CD4-positive, CD25-positive, alpha-beta regulatory T cell (primary cell): ENCODE data around the gene SNX21. TPM values are rescaled to one million over a fixed set of nuclear protein-coding genes. Genes with fewer than 3 reads are reported as not detected.
"Not testable (repeated sequence)": the region's sequence is repeated elsewhere in the genome, so short reads cannot be mapped to it uniquely, and the experiment has no call there.

Source experiments
- ATAC-seq, 2 donors: fragments of 150-1000 bp; cut with Tn5 transposase; one replicate each; pipeline ENCODE4 v1.10.0; 2021; ENCODE audit warnings: low read depth in 2 of 2, moderate number of reproducible peaks in 2 of 2, moderate library complexity in 1 of 2
- DNase-seq, 3 donors: peaks; one replicate each; pipeline versions ENCODE4 v3.0.0 to v3.0.0-alpha.2; 2012 to 2022; ENCODE audit warnings: mixed read lengths in 1 of 3
- H3K27ac ChIP-seq: one replicate; pipeline ENCODE4 v1.7.0; 2013; ENCODE audit warnings: mild to moderate bottlenecking, low read length; ENCODE audit not compliant: insufficient read depth, poor library complexity, severe bottlenecking
- H3K27me3 ChIP-seq: one replicate; pipeline ENCODE4 v1.7.0; 2013; ENCODE audit warnings: low read length; ENCODE audit not compliant: control insufficient read depth, insufficient read depth
- H3K36me3 ChIP-seq: one replicate; pipeline ENCODE4 v1.7.0; 2013; ENCODE audit warnings: mild to moderate bottlenecking, low read length, moderate library complexity; ENCODE audit not compliant: control insufficient read depth, insufficient read depth
- H3K4me1 ChIP-seq: 2 replicates; pipeline ENCODE4 v1.7.0; 2013; ENCODE audit warnings: mild to moderate bottlenecking, low read length; ENCODE audit not compliant: insufficient read depth, control insufficient read depth, poor library complexity, severe bottlenecking
- H3K4me3 ChIP-seq: one replicate; pipeline ENCODE4 v1.7.0; 2013; ENCODE audit warnings: low read depth, mild to moderate bottlenecking, low read length, moderate library complexity
- H3K9me3 ChIP-seq, 2 experiments: 1 replicate in 1 of 2; 2 replicates in 1 of 2; pipeline ENCODE4 v1.7.0; 2013; ENCODE audit warnings: low read length in 2 of 2, mild to moderate bottlenecking in 1 of 2, moderate library complexity in 1 of 2; ENCODE audit not compliant: control insufficient read depth in 2 of 2
- H3K27ac Mint-ChIP-seq, 3 donors: one replicate each; pipeline ENCODE4 v1.8.0; 2020 to 2022; ENCODE audit warnings: mild to moderate bottlenecking in 3 of 3, mixed read lengths in 3 of 3, moderate library complexity in 2 of 3
- H3K27me3 Mint-ChIP-seq: one replicate; pipeline ENCODE4 v1.8.0; 2022; ENCODE audit warnings: mild to moderate bottlenecking, mixed read lengths
- H3K36me3 Mint-ChIP-seq: one replicate; pipeline ENCODE4 v1.8.0; 2020; ENCODE audit warnings: mixed read lengths
- H3K4me1 Mint-ChIP-seq, 4 donors: one replicate each; pipeline ENCODE4 v1.8.0; 2020 to 2022; ENCODE audit warnings: mixed read lengths in 4 of 4, mild to moderate bottlenecking in 1 of 4
- H3K4me3 Mint-ChIP-seq, 4 donors: one replicate each; pipeline ENCODE4 v1.8.0; 2020 to 2022; ENCODE audit warnings: mild to moderate bottlenecking in 4 of 4, mixed read lengths in 4 of 4, moderate library complexity in 3 of 4
- H3K9me3 Mint-ChIP-seq, 7 donors: one replicate each; pipeline ENCODE4 v1.8.0; 2020 to 2022; ENCODE audit warnings: mixed read lengths in 7 of 7, mild to moderate bottlenecking in 3 of 7, moderate library complexity in 2 of 7
- polyA plus RNA-seq, 4 donors: library from polyadenylated mRNA; unstranded; fragments of 300-500 nt; fragmentation: Illumina TruSeq; gene quantifications; one replicate each; pipeline ENCODE4 v1.2.3, GENCODE V29; 2021
- total RNA-seq: library from RNA; stranded (reverse); gene quantifications from one replicate; pipeline ENCODE4 v1.2.3, GENCODE V29; 2022

SNX21 gene
- total and polyA plus RNA-seq, 5 donors from 2014 or later = 0.94 to 2.5 (median 1.6) TPM

DNA sequence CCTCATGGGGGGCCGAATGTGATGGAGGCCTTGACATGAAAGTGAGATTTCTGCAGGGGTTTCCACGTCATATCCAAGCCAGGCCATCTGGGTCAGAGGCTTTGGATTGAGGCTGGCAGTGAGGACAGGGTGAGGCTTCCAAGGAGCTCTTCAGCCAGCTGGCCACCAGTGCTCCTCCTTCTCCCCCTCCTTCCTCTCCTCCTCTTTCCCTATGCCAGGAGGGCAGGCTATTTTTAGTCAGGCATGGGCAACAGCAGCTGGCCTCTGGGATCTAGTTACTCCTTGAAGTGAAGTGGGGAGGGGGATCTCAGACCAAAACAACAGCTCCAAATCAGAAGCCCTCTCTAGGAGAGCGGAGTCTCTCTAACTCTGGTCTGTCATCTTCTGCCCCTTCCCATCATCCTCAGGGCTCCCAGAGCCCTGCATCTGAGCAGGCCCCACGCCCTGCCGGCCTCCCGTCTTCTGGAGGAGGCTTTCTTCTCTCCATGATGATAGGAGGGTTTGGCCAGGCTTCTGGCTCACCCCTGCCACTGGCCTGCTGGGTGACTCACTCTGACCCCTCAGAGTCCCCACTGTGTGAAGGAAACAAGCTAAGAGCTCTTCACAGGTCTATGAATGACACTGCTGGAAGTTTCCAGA, 7.1 kb upstream of the SNX21 start:
- DNase-seq = no peak

DNA sequence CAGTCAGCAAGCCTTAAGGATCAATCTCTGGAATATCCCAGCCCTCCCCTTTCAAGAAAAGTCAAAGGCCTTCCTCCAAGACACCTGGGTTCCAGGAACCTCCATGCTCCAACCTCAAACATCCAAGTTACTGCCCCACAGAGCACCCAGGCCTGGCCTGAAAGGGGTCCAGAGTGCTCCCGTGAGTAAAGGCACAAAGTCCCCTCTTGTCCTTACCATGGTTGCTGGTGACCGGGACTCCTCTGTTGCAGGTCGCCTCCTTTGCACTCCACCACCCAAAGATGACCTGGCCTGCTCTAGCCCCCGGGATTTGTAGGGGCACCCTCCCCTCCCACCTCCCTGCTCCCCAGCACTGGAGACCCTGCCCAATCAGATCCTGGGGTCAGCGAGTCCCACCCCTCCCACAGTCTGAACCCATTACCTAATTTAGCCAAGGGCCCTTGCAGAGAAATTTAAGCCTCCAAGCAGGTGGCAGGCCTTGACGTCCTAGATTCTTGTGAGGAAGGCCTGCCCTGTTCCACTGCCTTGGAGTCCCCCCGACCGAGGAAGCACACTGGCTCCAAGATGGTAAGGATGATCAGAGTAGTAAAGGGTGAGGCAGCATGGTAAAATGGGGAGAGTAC, 6.5 kb upstream of the SNX21 start, which contains the start of gene TNNC2:
Gene TNNC2, minus strand, starts transcription at position 283 of the 623 bp plus-strand sequence. Its CDS starts 64 bp downstream, at position 219.
- Mint-ChIP-seq H3K27ac (no peak within 1 kb of the TSS), H3K9me3 (peaks cover 0 to 2% (median 0%) of the 10 kb centered on the region in 7 donors), H3K4me3 (peak within 1 kb of the TSS in 1 of 4 donors; percentile 21), H3K27me3 (peaks cover 36% of the 10 kb centered on the region), H3K4me1 (peaks cover 0 to 18% (median 8%) of the 10 kb centered on the region in 4 donors), H3K36me3 (no peaks in the 10 kb centered on the region)
- peaks cover 13% of the 10 kb centered on the region for H3K4me1 ChIP-seq
- H3K27me3 ChIP-seq = no peaks in the 10 kb centered on the region
- no peaks in the 10 kb centered on the region for H3K9me3 ChIP-seq
- ATAC-seq = no peak
- H3K27ac ChIP-seq = no peak within 1 kb of the TSS
- DNase-seq = no peak
- no peaks in the 10 kb centered on the region for H3K36me3 ChIP-seq
- H3K4me3 ChIP-seq = no peak within 1 kb of the TSS

More for the DNA sequence above, 7.1 kb upstream of the SNX21 start:
- Mint-ChIP-seq H3K4me3 (peak overlapping the region in 1 of 4 donors; percentile 21), H3K27me3 (peaks cover 41% of the 10 kb centered on the region), H3K36me3 (no peaks in the 10 kb centered on the region), H3K4me1 (peaks cover 0 to 18% (median 8%) of the 10 kb centered on the region in 4 donors), H3K9me3 (peaks cover 0 to 2% (median 0%) of the 10 kb centered on the region in 7 donors), H3K27ac (no peak overlapping the region)
- H3K4me1 ChIP-seq = peaks cover 13% of the 10 kb centered on the region
- H3K36me3 ChIP-seq = no peaks in the 10 kb centered on the region
- no peak overlapping the region for H3K4me3 ChIP-seq
- H3K27me3 ChIP-seq = no peaks in the 10 kb centered on the region
- ATAC-seq = no peak
- no peak overlapping the region for H3K27ac ChIP-seq
- no peaks in the 10 kb centered on the region for H3K9me3 ChIP-seq

DNA sequence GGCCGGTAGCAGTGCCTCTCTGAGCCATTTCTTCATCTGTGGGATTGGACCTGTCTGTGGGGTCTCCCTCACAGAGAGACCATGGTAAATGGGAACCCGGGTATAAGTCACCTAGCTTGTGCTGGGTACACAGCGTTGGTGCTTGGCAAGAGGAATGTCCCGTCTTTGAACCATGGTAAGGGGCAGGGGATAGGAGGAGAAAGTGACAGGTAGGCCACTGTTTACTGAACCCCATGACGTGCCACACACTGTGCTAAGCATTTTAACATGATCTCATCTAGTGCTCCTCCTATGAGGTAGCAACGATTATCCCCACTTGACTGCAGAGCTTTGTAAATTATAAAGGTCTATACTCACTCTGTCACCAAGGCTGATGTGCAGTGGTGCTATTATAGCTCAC, 5.9 kb upstream of the SNX21 start:
- Mint-ChIP-seq H3K4me3 (no peak overlapping the region), H3K36me3 (no peaks in the 10 kb centered on the region), H3K27ac (no peak overlapping the region), H3K4me1 (peaks cover 0 to 17% (median 8%) of the 10 kb centered on the region in 4 donors), H3K27me3 (peaks cover 30% of the 10 kb centered on the region), H3K9me3 (peaks cover 0 to 2% (median 0%) of the 10 kb centered on the region in 7 donors)
- H3K4me1 ChIP-seq = peaks cover 13% of the 10 kb centered on the region
- no peaks in the 10 kb centered on the region for H3K27me3 ChIP-seq
- no peak for DNase-seq
- no peak overlapping the region for H3K4me3 ChIP-seq
- H3K27ac ChIP-seq = no peak overlapping the region
- ATAC-seq = no peak
- H3K9me3 ChIP-seq = no peaks in the 10 kb centered on the region
- no peaks in the 10 kb centered on the region for H3K36me3 ChIP-seq

DNA sequence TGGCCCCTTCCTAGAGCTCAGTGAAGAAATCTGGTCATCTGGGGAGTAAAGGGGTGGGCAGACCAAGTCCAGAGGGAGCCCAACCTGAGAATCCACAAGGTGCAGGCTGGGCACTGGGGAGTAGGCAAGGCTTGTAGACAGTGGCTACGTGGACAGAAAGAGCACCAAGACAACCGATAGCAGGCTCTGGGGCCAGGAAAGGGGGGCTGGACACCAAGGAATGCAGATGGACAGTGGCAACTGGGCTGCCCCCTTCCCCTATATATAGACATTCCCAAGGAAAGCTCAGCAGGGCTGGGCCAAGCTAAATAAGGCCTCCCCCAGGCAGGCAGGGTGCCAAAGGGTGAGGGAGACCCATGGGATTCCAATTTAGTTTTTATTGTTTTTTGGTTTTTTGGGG, 5.0 kb upstream of the SNX21 start:
- Mint-ChIP-seq H3K27me3 (peaks cover 27% of the 10 kb centered on the region), H3K4me1 (peaks cover 0 to 20% (median 10%) of the 10 kb centered on the region in 4 donors), H3K9me3 (peaks cover 0 to 2% (median 0%) of the 10 kb centered on the region in 7 donors), H3K4me3 (no peak overlapping the region), H3K36me3 (no peaks in the 10 kb centered on the region), H3K27ac (no peak overlapping the region)
- DNase-seq = no peak
- no peak overlapping the region for H3K4me3 ChIP-seq
- ATAC-seq = no peak
- H3K27ac ChIP-seq = no peak overlapping the region
- H3K36me3 ChIP-seq = no peaks in the 10 kb centered on the region
- no peaks in the 10 kb centered on the region for H3K27me3 ChIP-seq
- H3K9me3 ChIP-seq = no peaks in the 10 kb centered on the region
- peaks cover 14% of the 10 kb centered on the region for H3K4me1 ChIP-seq

DNA sequence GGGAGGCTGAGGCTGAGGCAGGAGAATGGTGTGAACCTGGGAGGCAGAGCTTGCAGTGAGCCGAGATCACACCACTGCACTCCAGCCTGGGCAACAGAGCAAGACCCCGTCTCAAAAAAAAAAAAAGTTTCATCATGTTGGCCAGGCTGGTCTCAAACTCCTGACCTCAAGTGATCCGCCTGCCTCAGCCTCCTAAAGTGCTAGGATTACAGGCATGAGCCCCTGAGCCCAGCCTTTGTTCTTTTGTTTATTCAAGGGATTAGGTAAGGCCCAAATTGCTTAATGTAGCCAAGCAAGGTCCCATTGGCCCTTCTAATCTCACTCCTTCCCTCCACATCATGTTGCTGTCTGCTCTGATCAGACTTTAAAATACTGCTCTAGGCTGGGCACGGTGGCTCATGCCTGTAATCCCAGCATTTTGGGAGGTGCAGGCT, 3.9 kb upstream of the SNX21 start:
- H3K36me3 Mint-ChIP-seq, H3K27ac Mint-ChIP-seq, ATAC-seq, H3K9me3 Mint-ChIP-seq, H3K36me3 ChIP-seq, H3K27ac ChIP-seq, DNase-seq, H3K4me3 ChIP-seq, H3K9me3 ChIP-seq, H3K27me3 ChIP-seq: not testable (repeated sequence)
- H3K4me3 Mint-ChIP-seq = peak overlapping the region in 1 of 4 donors; percentile 32
- H3K27me3 Mint-ChIP-seq = peaks cover 19% of the 10 kb centered on the region
- H3K4me1 Mint-ChIP-seq = peaks cover 0 to 17% (median 5%) of the 10 kb centered on the region in 4 donors
- peaks cover 18% of the 10 kb centered on the region for H3K4me1 ChIP-seq

DNA sequence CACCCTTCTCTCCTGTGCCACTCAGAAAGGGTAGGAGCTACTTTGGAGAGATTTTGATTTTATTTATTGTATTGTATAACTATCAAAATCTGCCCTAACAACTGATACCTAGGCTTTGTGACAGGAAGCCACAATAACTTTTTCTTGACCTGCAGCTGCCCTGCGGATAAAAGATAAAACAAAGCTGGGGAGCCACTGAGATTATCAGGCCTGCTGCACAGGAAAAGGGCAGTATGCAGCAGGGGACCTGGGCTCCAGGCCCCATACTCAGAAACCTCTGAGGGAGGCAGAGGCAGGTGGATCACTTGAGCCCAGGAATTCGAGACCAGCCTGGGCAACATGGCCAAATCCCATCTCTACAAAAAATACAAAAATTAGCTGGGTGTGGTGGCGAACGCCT, 980 bp upstream of the SNX21 start:
- Mint-ChIP-seq H3K27me3 (peaks cover 19% of the 10 kb centered on the region), H3K4me3 (peak overlapping the region; percentile 78 to 97 (median 86)), H3K4me1 (peaks cover 4 to 25% (median 10%) of the 10 kb centered on the region in 4 donors), H3K36me3 (no peaks in the 10 kb centered on the region), H3K9me3 (peaks cover 0 to 2% (median 0%) of the 10 kb centered on the region in 7 donors), H3K27ac (peak overlapping the region in 2 of 3 donors; percentile 29 to 87)
- H3K9me3 ChIP-seq = no peaks in the 10 kb centered on the region
- no peak overlapping the region for H3K27ac ChIP-seq
- DNase-seq = no peak
- ATAC-seq = no peak
- no peak overlapping the region for H3K4me3 ChIP-seq
- no peaks in the 10 kb centered on the region for H3K36me3 ChIP-seq
- no peaks in the 10 kb centered on the region for H3K27me3 ChIP-seq
- peaks cover 19% of the 10 kb centered on the region for H3K4me1 ChIP-seq

DNA sequence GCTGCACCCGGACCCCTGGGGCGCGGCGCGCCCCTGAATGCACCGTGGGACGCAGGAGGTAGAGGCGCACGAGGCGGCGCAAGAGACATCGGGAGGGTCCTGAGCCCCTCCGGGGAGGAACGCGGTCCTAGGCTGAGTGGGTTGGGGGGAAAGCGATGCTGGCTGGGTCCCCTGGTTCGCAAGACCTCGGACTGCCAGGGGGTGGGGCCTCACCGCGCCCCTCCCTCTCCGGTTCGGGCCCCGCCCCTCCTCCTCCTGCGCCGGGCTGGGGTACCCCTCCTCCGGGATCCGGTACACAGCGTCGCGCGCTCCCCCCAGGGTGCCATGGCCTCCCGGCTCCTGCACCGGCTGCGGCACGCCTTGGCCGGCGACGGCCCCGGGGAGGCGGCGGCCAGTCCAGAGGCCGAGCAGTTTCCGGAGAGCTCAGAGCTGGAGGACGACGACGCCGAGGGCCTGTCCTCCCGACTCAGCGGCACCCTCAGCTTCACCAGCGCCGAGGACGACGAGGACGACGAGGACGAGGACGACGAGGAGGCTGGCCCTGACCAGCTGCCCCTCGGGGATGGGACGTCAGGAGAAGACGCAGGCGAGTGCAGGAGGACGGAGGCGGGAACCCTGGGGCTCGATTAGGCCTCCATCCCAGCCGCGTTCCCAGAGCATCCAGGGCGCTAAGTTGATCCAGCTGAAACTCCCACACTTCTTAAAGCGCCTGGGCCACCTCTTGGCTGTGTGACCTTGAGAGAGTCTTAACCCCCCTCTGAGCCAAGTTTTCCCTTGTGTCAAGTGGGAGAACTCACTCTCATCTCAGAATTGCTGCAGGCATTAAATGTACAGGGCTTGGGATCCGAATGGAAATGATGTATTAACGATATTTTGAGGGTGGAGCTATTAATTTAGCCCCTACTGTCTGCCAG, 541 bp downstream of the SNX21 start:
- H3K36me3 ChIP-seq = no peaks in the 10 kb centered on the region
- no peak overlapping the region for H3K4me3 ChIP-seq
- peak; percentile 30 to 47 (median 37) for DNase-seq
- peaks cover 19% of the 10 kb centered on the region for H3K4me1 ChIP-seq
- Mint-ChIP-seq H3K4me1 (peaks cover 4 to 25% (median 10%) of the 10 kb centered on the region in 4 donors), H3K36me3 (no peaks in the 10 kb centered on the region), H3K9me3 (peaks cover 0 to 2% (median 0%) of the 10 kb centered on the region in 7 donors), H3K27me3 (peaks cover 15% of the 10 kb centered on the region), H3K27ac (peak overlapping the region in 2 of 3 donors; percentile 14 to 36), H3K4me3 (peak overlapping the region; percentile 43 to 97 (median 82))
- no peak overlapping the region for H3K27ac ChIP-seq
- no peaks in the 10 kb centered on the region for H3K9me3 ChIP-seq
- no peaks in the 10 kb centered on the region for H3K27me3 ChIP-seq
- peak; percentile 54 to 61 for ATAC-seq
